Stimulated activated CD4-positive, alpha-beta T cell treated with anti-CD3 and anti-CD28 coated beads, Interleukin-15, amount 100 ng/mL, for 1 hour (primary cell): ENCODE results near the gene LSAMP.

Experiments
- DNase-seq, 2 donors: peaks; one replicate each; pipeline ENCODE4 v3.0.0-alpha.2; 2020; ENCODE audit warnings: low read depth in 1 of 2, low spot score in 1 of 2

LSAMP gene

GRCh38 chr3:115980709-115981108, 464.6 kb downstream of the LSAMP start:
- DNase-seq: no peak

GRCh38 chr3:115977866-115978265, 467.4 kb downstream of the LSAMP start:
- DNase-seq: no peak

GRCh38 chr3:115975796-115976195, 469.5 kb downstream of the LSAMP start:
- no peak for DNase-seq

- no peak for DNase-seq
Measured at GRCh38 chr3:115975353-115975752, 469.9 kb downstream of the LSAMP start.

- DNase-seq: no peak
Measured at GRCh38 chr3:115974940-115975339, 470.3 kb downstream of the LSAMP start.

- no peak for DNase-seq
Measured at GRCh38 chr3:115968871-115969270, 476.4 kb downstream of the LSAMP start.

GRCh38 chr3:115961380-115961779, 483.9 kb downstream of the LSAMP start:
- no peak for DNase-seq

GRCh38 chr3:115960799-115961198, 484.5 kb downstream of the LSAMP start:
- DNase-seq: no peak

GRCh38 chr3:115958526-115958925, 486.8 kb downstream of the LSAMP start:
- DNase-seq: no peak

- DNase-seq: no peak
Measured at GRCh38 chr3:115947325-115947724, 498.0 kb downstream of the LSAMP start.

- DNase-seq: no peak
Measured at GRCh38 chr3:115943579-115943978, 501.7 kb downstream of the LSAMP start.

GRCh38 chr3:115937054-115937453, 508.2 kb downstream of the LSAMP start:
- no peak for DNase-seq

- no peak for DNase-seq
Measured at GRCh38 chr3:115932807-115933206, 512.5 kb downstream of the LSAMP start.

- no peak for DNase-seq
Measured at GRCh38 chr3:115931581-115931980, 513.7 kb downstream of the LSAMP start.

- no peak for DNase-seq
Measured at GRCh38 chr3:115930922-115931321, 514.4 kb downstream of the LSAMP start.

GRCh38 chr3:115930168-115930567, 515.1 kb downstream of the LSAMP start:
- DNase-seq: no peak

- no peak for DNase-seq
Measured at GRCh38 chr3:115928376-115928775, 516.9 kb downstream of the LSAMP start.

- DNase-seq: no peak
Measured at GRCh38 chr3:115927197-115927596, 518.1 kb downstream of the LSAMP start.

GRCh38 chr3:115922681-115923347, 522.5 kb downstream of the LSAMP start:
- DNase-seq: no peak

GRCh38 chr3:115921711-115922110, 523.6 kb downstream of the LSAMP start:
- DNase-seq: no peak

- no peak for DNase-seq
Measured at GRCh38 chr3:115918900-115919299, 526.4 kb downstream of the LSAMP start.

GRCh38 chr3:115916866-115917265, 528.4 kb downstream of the LSAMP start:
- DNase-seq: no peak

- DNase-seq: no peak
Measured at GRCh38 chr3:115915061-115915460, 530.2 kb downstream of the LSAMP start.
